Measurements from ENCODE around the gene PITRM1. TPM values are rescaled to one million over a fixed set of nuclear protein-coding genes. Genes with fewer than 3 reads are reported as not detected.

PITRM1 gene
- total RNA-seq, 1 experiment from 2014 or later: 83.5 TPM

- peaks cover 41% of the 10 kb centered on the region for H3K36me3 ChIP-seq (ENCODE audit: insufficient read depth, low read length, poor library complexity, severe bottlenecking)
- BruUV-seq (replicated peaks): no TSS peak
- CTCF ChIA-PET: no interaction called here
These were observed 73.1 kb downstream of the PITRM1 start for GRCh38 chr10:3099291-3100092.

GRCh38 chr10:3098689-3099088 is 73.9 kb downstream of the PITRM1 start:
- Histone ChIP-seq H3K27me3 (replicated peaks; ENCODE audit: insufficient read depth, low read depth, low read length, poor library complexity) (no peaks in the 10 kb centered on the region), H3K27ac (ENCODE audit: low read depth, low read length, poor library complexity, severe bottlenecking) (no peak overlapping the region), H3K4me3 (ENCODE audit: low read depth, low read length, poor library complexity, severe bottlenecking) (no peak overlapping the region), H3K4me1 (ENCODE audit: insufficient read depth, low read length, poor library complexity, severe bottlenecking) (peaks cover 37% of the 10 kb centered on the region), H3K9me3 (ENCODE audit: low read depth, low read length, poor library complexity, severe bottlenecking) (no peaks in the 10 kb centered on the region), H3K36me3 (ENCODE audit: insufficient read depth, low read length, poor library complexity, severe bottlenecking) (peaks cover 33% of the 10 kb centered on the region)
- CTCF ChIA-PET: no interaction called here
- no peak for DNase-seq (ENCODE audit: low spot score)
- no TSS peak for BruUV-seq (replicated peaks)
- POLR2A ChIA-PET (ENCODE audit: low non-redundant PET): no interaction called here
- intact Hi-C loops (cut with micrococcal nuclease; ENCODE audit: unreplicated experiment): no loop called here
- TF ChIP-seq EZH2 (IDR thresholded peaks at IDR 0.05; ENCODE audit: borderline replicate concordance, low read depth, low read length, poor library complexity, severe bottlenecking): no peak
- TF ChIP-seq CTCF (conservative IDR thresholded peaks at IDR 0.05; ENCODE audit: low read depth, low read length): no peak

More at GRCh38 chr10:3099291-3100092, 73.1 kb downstream of the PITRM1 start:
- intact Hi-C loops (cut with micrococcal nuclease; ENCODE audit: unreplicated experiment): no loop called here
- Histone ChIP-seq H3K9me3 (ENCODE audit: low read depth, low read length, poor library complexity, severe bottlenecking) (no peaks in the 10 kb centered on the region), H3K4me3 (ENCODE audit: low read depth, low read length, poor library complexity, severe bottlenecking) (no peak overlapping the region), H3K27ac (ENCODE audit: low read depth, low read length, poor library complexity, severe bottlenecking) (peak overlapping the region; percentile 16), H3K4me1 (ENCODE audit: insufficient read depth, low read length, poor library complexity, severe bottlenecking) (peaks cover 30% of the 10 kb centered on the region), H3K27me3 (replicated peaks; ENCODE audit: insufficient read depth, low read depth, low read length, poor library complexity) (no peaks in the 10 kb centered on the region)
- DNase-seq (ENCODE audit: low spot score): peak; percentile 49
- no peak for TF ChIP-seq EZH2 (IDR thresholded peaks at IDR 0.05; ENCODE audit: borderline replicate concordance, low read depth, low read length, poor library complexity, severe bottlenecking)
- TF ChIP-seq CTCF (conservative IDR thresholded peaks at IDR 0.05; ENCODE audit: low read depth, low read length): no peak
- POLR2A ChIA-PET (ENCODE audit: low non-redundant PET): no interaction called here

DNA sequence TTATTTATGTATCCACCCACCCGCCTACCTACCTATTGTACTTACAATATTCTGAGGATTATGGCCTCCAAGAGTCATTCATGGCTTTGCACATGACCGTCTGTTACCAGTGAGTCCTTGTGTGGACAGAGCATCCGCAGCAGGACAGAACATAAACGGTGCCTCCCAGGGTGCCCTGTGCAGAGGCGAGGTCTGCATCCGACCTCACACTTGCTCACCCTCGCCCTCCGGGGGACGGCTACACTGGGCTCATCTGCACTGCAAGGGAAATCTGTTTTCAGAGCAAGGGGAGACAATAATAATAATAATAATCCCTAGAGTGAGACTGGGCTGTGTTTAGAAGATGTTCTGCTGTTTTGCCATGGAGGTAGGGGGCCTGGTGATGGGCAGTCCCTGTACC is 75.4 kb downstream of the PITRM1 start:
- H3K27me3 ChIP-seq (replicated peaks; ENCODE audit: insufficient read depth, low read depth, low read length, poor library complexity): no peaks in the 10 kb centered on the region
- DNase-seq (ENCODE audit: low spot score): no peak
- TF ChIP-seq EZH2 (IDR thresholded peaks at IDR 0.05; ENCODE audit: borderline replicate concordance, low read depth, low read length, poor library complexity, severe bottlenecking): no peak
- no peak for TF ChIP-seq CTCF (conservative IDR thresholded peaks at IDR 0.05; ENCODE audit: low read depth, low read length)
- peaks cover 37% of the 10 kb centered on the region for H3K4me1 ChIP-seq (ENCODE audit: insufficient read depth, low read length, poor library complexity, severe bottlenecking)
- H3K36me3 ChIP-seq (ENCODE audit: insufficient read depth, low read length, poor library complexity, severe bottlenecking): peaks cover 22% of the 10 kb centered on the region
- H3K4me3 ChIP-seq (ENCODE audit: low read depth, low read length, poor library complexity, severe bottlenecking): no peak overlapping the region
- intact Hi-C loops (cut with micrococcal nuclease; ENCODE audit: unreplicated experiment): no loop called here
- CTCF ChIA-PET: no interaction called here
- POLR2A ChIA-PET (ENCODE audit: low non-redundant PET): no interaction called here
- peak overlapping the region; percentile 46 for H3K27ac ChIP-seq (ENCODE audit: low read depth, low read length, poor library complexity, severe bottlenecking)
- no peaks in the 10 kb centered on the region for H3K9me3 ChIP-seq (ENCODE audit: low read depth, low read length, poor library complexity, severe bottlenecking)
- no TSS peak for BruUV-seq (replicated peaks)
